IPS DF 19.7 (cell line): Measurements from ENCODE around the gene FGD3.
"Not testable (repeated sequence)": the region's sequence is repeated elsewhere in the genome, so short reads cannot be mapped to it uniquely, and the experiment has no call there.

ENCODE experiments used
- DNase-seq: peaks from one replicate; pipeline ENCODE4 v3.0.0-alpha.2; 2013; ENCODE audit warnings: low read depth, low spot score

FGD3 gene

DNA sequence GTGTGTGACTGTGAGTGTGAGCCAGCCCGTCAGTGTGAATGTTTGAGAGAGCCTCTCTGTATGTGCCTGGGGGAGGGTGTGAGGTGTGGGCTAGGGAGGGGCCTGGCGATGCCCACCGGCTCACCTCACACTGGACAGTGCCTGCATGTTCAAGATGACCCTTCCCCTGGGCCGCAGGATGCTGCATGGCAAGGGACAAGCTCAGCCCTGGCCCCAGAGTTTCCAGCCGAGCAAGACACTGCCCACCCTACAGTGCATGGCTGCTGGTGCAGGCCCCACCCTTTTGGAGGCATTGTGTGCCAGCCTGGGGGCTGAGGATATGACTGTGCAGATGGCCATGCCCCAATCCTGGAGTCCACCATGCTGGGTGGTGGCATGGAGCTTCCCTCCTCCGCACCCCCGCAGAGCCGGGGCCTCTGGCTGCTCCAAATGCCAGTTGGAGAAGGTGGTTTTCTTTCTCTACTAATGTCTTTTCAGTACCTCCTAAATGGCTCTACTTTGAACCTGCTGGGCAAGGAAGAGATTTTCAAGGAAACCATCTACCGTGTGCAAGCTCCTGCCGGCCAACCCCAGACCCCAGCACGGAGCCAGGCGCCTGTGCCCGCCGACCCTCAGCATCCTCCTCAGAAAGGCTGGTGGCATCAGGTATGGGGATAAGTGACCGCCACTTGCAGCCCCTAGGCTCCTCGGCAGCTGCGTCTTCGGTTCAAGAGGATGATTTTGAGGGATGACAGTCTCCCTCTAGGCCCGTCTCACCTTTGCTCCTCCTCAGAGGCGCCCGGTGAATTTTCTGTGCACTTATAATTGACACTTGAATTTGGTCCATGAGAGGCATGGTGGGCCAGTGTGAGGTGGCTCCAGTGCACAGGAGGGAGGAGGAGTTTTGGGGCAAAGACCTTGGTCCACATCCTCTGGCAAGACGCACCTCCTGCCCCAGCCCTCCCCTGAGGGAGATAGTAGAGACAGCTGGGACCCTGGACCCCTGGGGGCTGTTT is 27.7 kb downstream of the FGD3 start:
- no peak for DNase-seq

DNA sequence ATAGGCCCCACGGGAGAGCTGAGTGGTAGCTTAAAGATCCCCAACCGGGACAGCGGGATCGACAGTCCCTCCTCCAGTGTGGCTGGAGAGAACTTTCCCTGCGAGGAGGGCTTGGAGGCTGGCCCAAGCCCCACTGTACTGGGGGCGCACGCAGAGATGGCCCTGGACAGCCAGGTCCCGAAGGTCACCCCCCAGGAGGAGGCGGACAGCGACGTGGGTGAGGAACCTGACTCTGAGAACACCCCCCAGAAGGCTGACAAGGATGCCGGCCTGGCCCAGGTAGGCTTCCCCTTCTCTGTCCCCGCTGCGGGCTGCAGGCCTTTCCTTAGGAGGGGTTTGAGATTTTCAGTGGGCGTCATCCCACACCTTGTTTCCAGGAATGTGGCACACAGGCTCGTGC is 29.1 kb downstream of the FGD3 start:
- DNase-seq: no peak

DNA sequence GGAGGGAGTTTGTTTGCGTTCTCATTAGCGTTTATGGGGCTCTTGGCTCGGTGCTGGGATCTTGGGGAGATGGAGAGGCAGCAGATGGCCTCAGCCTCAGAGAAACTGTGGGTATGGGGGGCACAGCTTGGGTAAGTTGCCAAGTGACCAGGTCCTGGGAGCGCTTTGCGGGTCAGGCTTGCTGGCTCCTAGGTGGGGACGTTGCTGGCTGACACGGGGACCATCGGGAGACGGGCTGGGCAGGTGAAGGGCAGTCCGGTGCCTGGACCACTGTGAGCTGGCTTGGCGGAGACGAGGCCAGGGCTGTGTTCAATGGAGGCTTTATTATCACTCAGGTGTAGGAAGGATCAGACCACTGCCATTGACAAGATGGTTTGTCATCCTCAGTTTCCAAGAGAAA is 30.0 kb downstream of the FGD3 start:
- DNase-seq: no peak

DNA sequence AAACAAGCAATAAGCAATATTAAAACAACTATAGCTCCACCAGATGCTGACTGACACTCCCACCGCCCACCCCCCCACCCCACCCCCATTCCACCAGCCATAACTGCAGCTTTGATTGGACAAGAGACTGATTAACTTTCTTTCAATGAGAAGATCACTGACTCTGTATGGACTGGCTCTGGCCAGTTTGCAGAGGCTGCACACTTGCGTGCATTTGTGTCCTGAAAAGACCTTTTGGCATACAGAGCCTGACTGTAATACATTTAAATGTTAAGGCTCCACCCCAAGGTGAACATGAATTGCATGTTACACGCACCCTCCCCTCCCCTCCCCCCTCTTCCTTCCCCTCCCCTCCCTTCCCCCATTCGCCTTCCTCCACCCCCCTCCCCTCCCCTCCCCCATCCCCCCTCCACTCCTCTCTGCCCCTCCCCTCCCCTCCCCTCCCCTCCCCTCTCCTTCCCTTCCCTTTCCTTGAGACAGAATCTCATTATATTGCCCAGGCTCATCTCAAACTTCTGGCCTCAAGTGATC is 31.1 kb downstream of the FGD3 start:
- DNase-seq: no peak

DNA sequence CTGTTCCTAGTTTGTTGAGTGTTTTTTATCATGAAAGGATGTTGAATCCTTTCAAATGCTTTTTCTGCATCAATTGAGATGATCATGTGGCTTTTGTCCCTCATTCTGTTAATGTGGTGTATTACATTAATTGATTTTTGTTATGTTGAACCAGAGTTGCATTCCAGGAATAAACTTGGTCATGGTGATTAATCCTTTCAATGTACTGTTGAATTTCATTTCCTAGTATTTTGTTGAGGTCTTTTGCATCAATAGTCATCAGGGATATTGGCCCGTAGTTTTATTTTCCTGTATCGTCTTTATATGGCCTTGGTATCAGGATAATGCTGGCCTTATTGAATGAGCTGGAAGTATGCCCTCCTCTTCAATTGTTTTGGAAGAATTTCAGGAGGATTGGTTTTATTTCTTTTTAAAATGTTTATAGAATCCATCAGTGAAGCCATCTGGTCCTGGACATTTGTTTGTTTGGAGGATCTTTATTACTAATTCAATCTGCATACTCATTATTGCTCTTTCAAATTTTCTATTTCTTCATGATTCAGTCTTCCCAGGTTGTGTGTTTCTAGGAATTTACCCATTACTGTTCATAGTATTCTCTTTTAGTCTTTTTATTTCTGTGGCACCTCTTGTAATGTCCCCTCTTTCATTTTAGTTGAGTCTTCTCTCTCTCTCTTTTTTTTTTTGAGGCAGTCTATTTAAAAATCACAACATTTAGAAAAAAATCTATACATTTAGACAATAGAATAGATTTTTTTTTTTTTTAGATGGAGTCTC is 32.1 kb downstream of the FGD3 start:
- no peak for DNase-seq

DNA sequence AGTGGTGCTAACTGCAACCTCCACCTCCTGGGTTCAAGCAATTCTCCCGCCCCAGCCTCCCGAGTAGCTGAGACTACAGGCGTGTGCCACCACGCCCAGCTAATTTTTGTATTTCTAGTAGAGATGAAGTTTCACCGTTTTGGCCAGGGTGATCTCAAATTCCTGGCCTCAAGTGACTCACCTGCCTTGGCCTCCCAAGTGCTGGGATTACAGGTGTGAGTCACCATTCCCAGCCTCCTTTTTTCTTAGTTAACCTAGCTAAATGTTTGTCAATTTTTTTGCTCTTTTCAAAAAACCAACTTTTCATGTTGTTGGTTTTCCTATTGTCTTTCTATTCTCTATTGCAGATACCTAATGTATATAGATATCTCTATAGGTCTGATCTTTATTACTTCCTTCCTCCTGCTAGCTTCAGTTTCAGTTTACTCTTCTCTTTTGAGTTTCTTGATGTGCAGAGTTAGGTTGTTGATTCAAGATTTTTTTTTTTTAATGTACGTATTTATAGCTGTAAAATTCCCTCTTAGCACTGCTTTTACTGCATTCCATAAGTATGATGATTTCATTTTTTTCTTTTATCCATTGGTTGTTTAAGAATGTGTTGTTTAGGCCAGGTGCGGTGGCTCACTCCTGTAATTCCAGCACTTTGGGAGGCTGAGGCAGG is 32.9 kb downstream of the FGD3 start:
- no peak for DNase-seq

DNA sequence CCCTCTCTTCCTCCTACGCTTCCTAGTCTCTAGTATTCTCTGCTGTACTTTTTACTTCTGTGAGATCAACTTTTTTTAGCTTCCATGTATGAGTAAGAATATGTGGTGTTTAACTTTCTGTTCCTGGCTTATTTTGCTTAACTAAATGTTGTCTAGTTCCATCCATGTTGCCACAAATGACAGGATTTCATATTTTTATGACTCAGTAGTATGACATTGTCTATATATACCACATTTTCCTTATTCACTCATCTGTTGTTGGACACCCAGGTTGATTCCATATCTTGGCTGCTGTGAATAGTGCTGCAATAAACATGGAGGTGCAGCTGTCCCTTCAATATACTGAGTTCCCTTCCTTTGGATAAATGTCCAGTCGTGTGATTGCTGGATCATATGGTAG is 34.8 kb downstream of the FGD3 start:
- no peak for DNase-seq

DNA sequence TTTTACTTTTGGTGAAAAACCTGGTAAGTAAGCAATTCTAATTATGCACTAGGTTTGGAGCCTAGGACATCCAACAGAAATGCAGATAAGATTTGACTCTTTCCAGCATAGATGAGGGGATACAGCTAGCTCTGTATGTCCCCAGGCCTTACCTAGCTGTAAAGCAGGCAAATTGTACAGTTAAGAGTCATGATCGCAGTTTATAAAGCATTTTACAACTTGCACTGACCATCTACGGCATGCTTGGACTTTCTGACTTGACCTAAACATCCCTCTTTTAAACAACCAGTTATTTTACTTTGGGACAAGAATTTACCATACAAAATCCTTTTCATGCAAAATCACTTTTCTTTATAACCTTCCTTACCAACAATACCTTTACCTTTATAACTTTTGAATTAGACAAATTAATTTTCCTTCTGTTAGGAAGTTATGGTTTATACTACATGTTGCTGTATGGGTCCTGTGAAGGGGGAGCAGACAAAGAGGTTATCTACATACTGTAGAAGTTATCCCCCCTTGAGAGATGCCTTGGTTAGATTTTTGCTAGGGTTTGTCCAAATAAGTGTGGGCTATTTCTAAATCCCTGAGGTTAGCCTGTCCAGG is 36.8 kb downstream of the FGD3 start:
- DNase-seq: no peak

DNA sequence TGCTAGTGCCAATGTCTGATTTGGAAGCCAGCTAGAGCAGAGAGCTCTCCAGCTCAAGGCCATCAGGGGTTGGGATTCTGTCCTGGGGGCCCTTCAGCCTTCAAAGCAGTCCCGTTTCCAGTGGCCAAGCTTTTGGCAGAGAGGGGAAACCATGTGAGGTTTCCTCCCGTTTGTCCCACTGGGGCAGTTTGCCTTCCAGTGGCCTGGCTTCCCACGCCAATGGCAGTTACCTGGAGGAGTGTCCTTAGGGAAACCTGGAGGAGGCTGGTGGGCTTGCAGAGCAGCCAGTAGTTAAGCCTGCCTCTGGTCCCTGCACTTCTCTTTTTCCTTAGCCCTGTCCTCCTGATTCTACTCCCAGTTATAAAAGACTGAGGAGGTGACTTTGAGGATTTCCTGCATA is 37.7 kb downstream of the FGD3 start:
- no peak for DNase-seq

DNA sequence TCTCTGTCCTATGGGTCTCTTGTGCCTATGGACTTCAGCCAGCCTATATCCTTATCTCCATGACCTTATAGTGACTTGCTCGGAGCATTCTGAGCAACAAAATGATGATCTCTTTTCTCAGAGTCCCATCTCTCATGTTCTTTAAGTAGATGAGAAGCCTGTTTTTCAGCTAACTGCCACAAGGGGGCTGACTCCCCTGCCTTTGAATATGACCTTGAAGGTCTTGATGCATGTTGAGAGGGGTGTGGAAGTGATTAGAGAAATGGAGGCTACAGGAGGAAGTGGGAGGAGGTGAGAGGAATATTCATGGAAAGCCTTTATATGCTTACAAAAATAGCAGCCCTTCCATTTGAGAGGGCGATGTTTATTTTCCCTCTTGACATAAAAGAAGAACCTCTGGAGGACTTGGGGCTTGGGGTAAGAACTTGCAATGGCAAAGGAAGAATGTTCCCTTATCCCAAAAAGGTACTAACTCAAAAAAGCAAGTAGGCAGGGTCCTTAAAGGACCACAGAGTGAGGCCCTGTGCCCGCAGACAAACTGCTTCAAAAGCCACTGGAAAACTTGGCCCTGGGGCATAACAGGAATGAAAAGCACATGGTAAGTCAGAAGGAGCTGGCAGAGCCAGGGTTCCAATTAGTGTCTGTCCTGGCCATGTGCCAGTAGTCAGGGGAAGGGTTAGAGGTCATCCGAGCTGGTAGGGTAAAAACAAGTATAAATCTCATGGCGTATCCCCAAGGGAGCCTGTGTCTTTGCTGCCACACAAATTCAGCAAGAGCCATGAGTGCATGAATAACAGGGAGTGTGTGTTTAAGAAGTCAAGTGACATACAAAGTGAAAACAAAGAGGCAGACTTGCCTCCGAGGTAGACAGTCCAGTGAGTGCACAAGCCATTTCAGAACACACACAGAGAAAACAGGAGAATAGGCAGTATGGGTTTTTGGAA is 39.1 kb downstream of the FGD3 start:
- no peak for DNase-seq

DNA sequence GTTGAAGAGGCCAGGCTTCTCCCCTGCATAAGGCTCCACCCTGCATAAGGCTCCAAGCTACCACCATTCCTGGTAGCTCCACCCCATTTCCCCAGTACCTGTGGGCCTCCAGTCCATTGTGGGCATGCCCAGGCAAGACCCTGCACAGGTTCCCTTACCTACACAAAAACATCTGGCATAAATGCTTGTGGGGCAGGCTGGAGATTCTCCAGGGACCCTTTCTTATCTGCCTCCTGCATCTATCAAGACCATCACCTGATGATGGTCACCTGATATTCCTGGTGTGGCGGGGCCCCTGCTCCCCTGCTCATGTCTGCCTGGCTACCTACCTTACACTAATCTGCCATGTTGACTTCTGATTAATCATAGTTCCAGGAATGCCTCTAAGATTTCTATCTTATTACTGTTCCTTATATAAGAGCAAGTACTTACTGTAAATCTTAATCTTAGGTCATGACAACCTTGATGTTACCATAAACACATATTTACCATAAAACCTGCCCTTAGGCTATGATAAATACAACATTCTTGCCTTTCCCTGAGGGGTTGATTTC is 41.0 kb downstream of the FGD3 start:
- no peak for DNase-seq

DNA sequence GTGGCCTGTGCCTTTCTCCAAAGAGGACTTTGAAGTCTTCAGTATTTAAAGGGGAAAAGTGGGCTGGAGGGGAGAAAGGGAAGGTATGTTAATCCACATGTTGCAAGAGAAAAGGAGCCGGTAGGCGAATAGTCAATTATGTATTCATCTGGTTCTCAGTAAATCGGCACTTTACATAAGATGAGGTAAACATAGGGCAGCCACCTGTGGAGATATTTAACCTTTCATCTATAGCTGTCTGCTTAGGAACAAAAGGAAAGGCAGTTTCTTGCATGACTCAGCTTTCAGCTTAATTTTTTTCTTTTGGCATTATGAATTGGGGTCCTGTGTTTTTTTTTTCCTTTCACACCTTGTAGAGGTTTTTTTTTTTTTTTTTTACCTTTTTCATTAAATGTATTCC is 42.2 kb downstream of the FGD3 start:
- DNase-seq: peak; percentile 90

DNA sequence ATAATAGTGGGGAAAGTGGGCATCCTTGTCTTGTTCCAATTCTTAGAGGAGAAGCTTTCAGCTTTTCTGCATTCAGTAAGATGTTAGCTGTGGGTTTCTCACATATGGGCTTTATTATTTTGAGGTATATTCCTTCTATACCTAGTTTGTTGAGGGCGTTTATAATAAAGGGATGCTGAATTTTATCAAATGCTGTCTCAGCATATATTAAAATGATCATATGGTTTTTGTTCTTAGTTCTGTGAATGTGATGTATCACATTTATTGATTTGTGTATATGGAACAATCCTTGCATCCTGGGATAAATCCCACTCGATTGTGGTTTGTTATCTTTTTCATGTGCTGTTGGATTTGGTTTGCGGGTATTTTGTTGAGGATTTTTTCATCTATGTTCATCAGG is 43.1 kb downstream of the FGD3 start:
- DNase-seq: no peak

DNA sequence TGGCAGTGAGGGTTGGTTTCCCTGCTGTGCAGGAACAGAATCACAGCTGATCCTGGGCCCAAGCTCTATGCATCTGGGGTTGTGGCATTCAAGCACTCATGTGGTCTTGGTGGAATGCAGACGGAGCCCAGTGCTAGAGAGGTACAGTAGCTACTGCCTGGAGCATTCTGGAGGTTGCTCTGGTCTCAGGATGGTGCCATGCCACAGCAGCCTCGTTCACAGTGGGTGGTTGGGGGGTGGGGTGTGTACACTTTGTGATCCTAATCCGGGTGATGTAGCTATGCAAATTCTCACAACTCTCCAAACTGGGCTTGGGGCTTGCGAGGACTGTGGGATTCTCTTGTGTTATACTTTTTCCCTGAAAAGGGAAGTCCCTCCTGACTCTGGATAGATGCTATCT is 45.2 kb downstream of the FGD3 start:
- DNase-seq: peak; percentile 70

DNA sequence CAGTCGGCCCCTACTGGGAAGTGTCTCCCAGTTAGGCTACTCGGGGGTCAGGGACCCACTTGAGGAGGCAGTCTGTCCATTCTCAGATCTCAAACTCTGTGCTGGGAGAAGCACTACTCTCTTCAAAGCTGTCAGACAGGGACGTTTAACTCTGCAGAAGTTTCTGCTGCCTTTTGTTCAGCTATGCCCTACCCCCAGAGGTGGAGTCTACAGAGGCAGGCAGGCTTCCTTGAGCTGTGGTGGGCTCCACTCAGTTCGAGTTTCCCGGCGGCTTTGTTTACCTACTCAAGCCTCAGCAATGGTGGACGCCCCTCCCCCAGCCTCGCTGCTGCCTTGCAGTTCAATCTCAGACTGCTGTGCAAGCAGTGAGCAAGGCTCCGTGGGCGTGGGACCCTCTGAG is 51.5 kb downstream of the FGD3 start:
- DNase-seq: not testable (repeated sequence)

DNA sequence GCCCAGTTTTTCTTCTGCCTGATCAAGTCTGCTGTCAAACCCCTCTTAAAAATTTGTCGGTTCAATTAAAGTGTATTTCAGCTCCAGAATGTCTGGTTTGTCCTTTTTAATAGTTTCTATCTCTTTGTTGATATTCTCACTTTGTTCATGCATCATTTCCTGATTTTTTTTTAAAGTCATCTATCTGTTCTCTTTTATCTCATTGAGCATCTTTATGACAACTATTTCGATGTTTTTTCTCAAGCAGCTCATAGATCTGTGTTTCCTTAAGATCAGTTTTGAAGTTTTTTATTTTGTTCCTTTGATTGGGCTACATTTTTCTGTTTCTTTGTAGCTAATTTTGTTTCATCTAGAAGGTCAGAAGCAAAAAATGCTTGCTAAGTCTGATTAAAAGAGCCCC is 53.7 kb downstream of the FGD3 start:
- no peak for DNase-seq

DNA sequence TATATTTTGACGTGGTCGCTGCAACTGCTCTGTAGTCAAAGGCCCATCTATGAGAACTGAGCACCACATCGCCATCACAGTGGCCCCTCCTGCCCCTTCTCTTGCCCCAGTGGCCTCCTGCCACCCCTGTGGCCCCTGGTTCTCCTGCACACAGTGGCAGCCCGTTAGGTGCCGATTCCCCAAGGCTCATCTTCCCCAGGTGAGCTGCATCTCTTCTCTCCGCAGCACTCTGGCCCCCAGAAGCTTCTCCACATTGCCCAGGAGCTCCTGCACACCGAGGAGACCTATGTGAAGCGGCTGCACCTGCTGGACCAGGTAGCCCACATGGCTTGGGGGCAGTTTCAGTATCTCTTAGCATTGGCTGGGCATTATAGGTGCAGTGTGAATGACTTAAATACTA is 55.4 kb downstream of the FGD3 start:
- DNase-seq: no peak

DNA sequence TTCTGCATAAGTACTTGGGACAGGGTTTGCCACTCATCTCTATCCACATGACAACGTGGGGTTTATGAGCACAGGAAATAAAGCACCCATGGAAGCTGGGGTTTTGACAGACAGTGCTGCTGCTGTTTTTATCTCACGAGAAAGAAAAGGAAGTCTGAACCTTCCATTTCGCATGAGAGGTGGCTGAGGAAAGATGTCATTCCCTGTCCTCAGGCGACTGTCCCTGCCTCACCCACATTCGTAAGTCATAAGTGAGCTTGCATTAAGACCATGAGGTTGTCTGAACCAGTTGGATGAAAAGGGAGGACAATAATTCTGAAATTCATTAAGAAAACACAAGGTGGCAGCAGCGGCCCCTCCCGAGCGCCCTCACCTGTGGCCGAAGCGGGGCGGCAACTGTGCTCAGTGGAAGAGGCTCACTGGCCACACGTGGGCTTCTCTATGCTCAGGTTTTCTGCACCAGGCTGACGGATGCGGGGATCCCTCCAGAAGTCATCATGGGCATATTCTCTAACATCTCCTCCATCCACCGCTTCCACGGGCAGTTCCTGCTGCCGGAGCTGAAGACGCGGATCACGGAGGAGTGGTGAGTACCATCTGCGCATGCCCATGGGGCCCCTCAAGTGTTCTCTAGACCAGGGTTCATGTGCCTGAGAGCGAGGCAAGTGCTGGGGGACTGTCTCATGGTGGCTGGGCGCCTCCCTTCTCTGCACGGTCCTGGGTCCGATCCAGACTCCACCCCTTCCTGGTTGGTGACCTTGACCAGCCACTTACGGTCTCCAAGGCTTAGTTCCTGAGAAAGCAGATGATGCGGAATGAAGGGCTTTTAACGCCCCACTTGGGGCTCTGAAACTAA is 56.5 kb downstream of the FGD3 start:
- peak; percentile 45 for DNase-seq

DNA sequence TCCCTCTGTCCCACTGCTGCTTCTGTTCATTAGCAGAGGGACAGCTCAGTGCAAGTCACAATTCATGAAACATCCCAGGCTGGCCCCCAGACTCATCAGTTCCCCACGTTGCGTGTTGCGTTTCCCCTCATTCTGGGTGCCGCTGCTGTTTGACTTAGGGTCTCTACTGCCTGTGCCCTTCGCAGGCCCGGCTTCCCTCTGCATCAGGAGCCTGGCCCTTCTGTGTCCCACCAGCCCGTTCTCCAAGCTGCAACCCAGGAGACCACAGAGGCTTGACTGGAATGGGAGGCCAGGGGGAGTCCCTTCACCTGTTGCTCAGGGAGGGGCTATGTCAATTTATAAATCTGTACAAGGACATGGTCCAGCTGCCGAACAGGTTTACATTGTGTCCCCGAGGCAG is 57.2 kb downstream of the FGD3 start:
- no peak for DNase-seq
